Fibroblast of mammary gland (primary cell): ENCODE results near the gene SAMD8.

Experiments used
- DNase-seq: peaks from one replicate; pipeline ENCODE4 v3.0.0-alpha.2; 2010; ENCODE audit warnings: low read depth
- H3K4me3 ChIP-seq: 2 replicates; pipeline ENCODE4 v1.5.1; 2011; ENCODE audit warnings: low read depth, mild to moderate bottlenecking, low read length, moderate library complexity; ENCODE audit not compliant: control insufficient read depth
- CTCF ChIP-seq: conservative IDR thresholded peaks from 2 replicates; pipeline ENCODE4 v1.5.1; 2011; ENCODE audit warnings: low read depth, low read length, inconsistent platforms; ENCODE audit not compliant: control insufficient read depth, insufficient read depth

Gene SAMD8

GRCh38 chr10:75207857-75208144, 96.3 kb downstream of the SAMD8 start:
- DNase-seq, result no peak
- no peak for TF ChIP-seq CTCF
- H3K4me3 ChIP-seq, result no peak overlapping the region

GRCh38 chr10:75208181-75208580, 96.7 kb downstream of the SAMD8 start:
- no peak for TF ChIP-seq CTCF
- H3K4me3 ChIP-seq, result no peak overlapping the region
- DNase-seq, result peak; percentile 81

GRCh38 chr10:75209086-75209920, 97.8 kb downstream of the SAMD8 start:
- no peak for TF ChIP-seq CTCF
- peak overlapping the region; percentile 93 for H3K4me3 ChIP-seq
- DNase-seq, result no peak

GRCh38 chr10:75209921-75210281, 98.4 kb downstream of the SAMD8 start:
- H3K4me3 ChIP-seq, result peak overlapping the region; percentile 93
- DNase-seq, result peak; percentile 67
- TF ChIP-seq CTCF, result no peak

GRCh38 chr10:75210282-75211006, 99.0 kb downstream of the SAMD8 start, which contains the start of gene VDAC2:
TSS of gene VDAC2 (plus strand) at chr10:75210796. CDS start at chr10:75211159, 363 bp downstream.
- peak; percentile 78 for DNase-seq
- peak within 1 kb of the TSS; percentile 93 for H3K4me3 ChIP-seq
- no peak for TF ChIP-seq CTCF

GRCh38 chr10:75211007-75211691, 99.7 kb downstream of the SAMD8 start:
- DNase-seq, result peak; percentile 69
- peak overlapping the region; percentile 93 for H3K4me3 ChIP-seq
- no peak for TF ChIP-seq CTCF
